Hair follicular keratinocyte (primary cell): ENCODE results near the gene EIF2B5. TPM values are rescaled to one million over a fixed set of nuclear protein-coding genes. Genes with fewer than 3 reads are reported as not detected.

Experiments used
- total RNA-seq: library from RNA; depleted of rRNA; stranded (reverse); fragments of >200 nt; gene quantifications from 2 replicates; pipeline ENCODE4 v1.2.3, GENCODE V29; 2015

EIF2B5 gene
- 26.1 and 38.0 TPM in 2 replicates for total RNA-seq

DNA sequence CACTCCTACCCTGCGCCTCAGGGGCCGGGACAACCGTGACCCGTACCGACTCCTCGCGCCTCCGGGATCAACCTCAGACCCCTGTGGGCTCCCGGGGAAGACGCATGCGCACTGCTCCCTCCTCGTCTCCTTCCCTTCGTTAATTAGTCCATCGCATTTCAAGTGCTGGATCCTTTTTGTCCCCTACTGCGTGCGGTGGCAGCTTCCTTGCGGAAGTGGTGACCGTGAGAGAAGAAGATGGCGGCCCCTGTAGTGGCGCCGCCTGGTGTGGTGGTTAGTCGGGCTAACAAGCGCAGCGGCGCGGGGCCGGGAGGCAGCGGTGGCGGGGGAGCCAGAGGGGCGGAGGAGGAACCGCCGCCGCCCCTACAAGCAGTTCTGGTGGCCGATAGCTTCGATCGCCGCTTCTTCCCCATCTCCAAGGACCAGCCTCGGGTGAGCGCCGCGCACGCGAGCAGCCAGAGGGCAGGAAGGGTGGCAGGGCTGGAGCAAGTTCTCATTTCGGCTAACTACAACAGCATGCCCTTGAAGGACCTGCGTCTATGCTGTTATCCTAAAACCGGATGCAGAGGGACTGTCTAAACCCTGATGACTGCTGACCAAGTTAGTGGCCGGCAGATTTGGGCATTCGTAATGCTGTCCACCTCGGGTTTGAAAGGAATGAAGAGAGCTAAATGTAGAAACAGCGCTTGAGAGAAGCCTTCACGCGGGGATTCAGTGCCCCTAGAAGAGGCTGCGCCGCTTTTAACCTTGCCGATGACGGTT, at the start of gene EIF2B5:
Gene EIF2B5, plus strand, starts transcription at position 210 of the 762 bp plus-strand sequence. Its CDS starts 28 bp downstream, at position 238.

GRCh38 chr3:184096811-184097383, 38.3 kb upstream of the EIF2B5 start, which contains the start of gene HTR3E:
TSS of gene HTR3E (plus strand) at chr3:184097064. CDS start at chr3:184097530, 466 bp downstream.

GRCh38 chr3:184154885-184155643, 19.9 kb downstream of the EIF2B5 start, which contains the start of gene DVL3:
TSS of gene DVL3 (plus strand) at chr3:184155377. CDS start at chr3:184155636, 259 bp downstream.

DNA sequence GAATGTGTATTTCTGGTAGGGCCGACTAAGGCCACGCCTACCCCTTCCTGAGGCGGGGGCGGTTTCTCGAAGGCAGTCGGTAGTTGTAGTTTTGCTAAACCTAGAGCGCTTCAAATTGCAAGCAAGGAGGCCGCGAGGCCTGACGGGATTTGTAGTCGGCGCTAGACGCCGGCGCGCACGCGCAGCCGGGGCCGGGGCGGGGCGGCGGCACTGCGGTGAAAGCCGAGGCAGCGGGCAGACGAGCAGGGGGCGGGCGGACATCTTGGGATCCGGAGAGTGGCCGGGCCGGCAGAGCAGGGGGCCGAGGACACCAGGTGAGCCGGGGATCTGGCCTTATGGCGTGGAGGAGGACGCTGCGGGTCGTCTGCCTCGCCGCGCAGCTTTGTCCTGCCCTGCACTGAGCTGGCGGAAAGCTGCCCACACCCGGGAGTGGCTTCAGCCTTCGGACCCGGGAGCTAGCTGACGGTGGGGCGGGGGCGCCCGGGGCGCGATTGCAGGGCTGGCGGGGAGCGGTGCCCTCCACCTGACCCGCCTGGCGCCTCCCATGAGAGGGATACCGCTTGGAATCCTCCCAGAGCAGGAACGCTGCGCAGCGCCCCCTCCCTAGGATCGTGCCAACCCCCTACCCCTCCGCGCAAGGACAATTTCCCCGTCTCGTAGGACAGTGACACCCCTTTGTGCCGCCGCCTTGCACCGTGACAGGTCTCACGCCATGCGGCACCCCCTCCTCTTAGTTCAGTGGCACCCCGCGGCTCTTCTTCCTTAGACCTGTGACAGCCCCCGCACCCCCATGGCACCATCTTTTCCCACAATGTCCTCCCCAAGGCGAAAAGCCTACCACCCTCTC, 39.7 kb downstream of the EIF2B5 start, which contains the start of gene AP2M1:
Gene AP2M1, plus strand, starts transcription at position 210 of the 847 bp plus-strand sequence. CDS start 2,139 bp downstream, outside the sequence.

GRCh38 chr3:184186184-184186901, 51.2 kb downstream of the EIF2B5 start, which contains the start of gene ABCF3:
TSS of gene ABCF3 (plus strand) at chr3:184186199. CDS start at chr3:184186208, 9 bp downstream.

Other genes with a start within 250 kb of the EIF2B5 start
- 7.3 and 7.5 TPM in 2 replicates for gene ABCC5, start 117.5 kb upstream of the EIF2B5 start, total RNA-seq
- not detected in 2 replicates for gene HTR3D, start 103.6 kb upstream of the EIF2B5 start, total RNA-seq
- gene HTR3C, start 82.3 kb upstream of the EIF2B5 start, total RNA-seq, result not detected in 2 replicates
- not detected in 2 replicates for gene HTR3E, start 38.3 kb upstream of the EIF2B5 start, total RNA-seq
- 24.0 and 24.9 TPM in 2 replicates for gene DVL3, start 20.0 kb downstream of the EIF2B5 start, total RNA-seq
- gene AP2M1, start 39.5 kb downstream of the EIF2B5 start, total RNA-seq, result 241 and 285 TPM in 2 replicates
- gene ABCF3, start 50.8 kb downstream of the EIF2B5 start, total RNA-seq, result 29.8 and 41.6 TPM in 2 replicates
- gene VWA5B2, start 94.2 kb downstream of the EIF2B5 start, total RNA-seq, result not detected in 2 replicates
- 78.9 and 108 TPM in 2 replicates for gene ALG3, start 113.6 kb downstream of the EIF2B5 start, total RNA-seq
- 12.5 and 18.3 TPM in 2 replicates for gene EEF1AKMT4, start 114.3 kb downstream of the EIF2B5 start, total RNA-seq
- gene CAMK2N2, start 126.2 kb downstream of the EIF2B5 start, total RNA-seq, result 1.2 and 1.4 TPM in 2 replicates
- not detected in 2 replicates for gene ECE2, start 140.7 kb downstream of the EIF2B5 start, total RNA-seq
- gene PSMD2, start 163.9 kb downstream of the EIF2B5 start, total RNA-seq, result 672 and 923 TPM in 2 replicates
- gene EIF4G1, start 179.2 kb downstream of the EIF2B5 start, total RNA-seq, result 319 and 487 TPM in 2 replicates
- gene FAM131A, start 202.2 kb downstream of the EIF2B5 start, total RNA-seq, result 23.0 and 30.1 TPM in 2 replicates
- gene CLCN2, start 226.2 kb downstream of the EIF2B5 start, total RNA-seq, result 3.1 and 3.6 TPM in 2 replicates
- 83.7 and 161 TPM in 2 replicates for gene POLR2H, start 226.4 kb downstream of the EIF2B5 start, total RNA-seq
- gene THPO, start 242.8 kb downstream of the EIF2B5 start, total RNA-seq, result not detected in 2 replicates
- not detected in 2 replicates for gene CHRD, start 244.7 kb downstream of the EIF2B5 start, total RNA-seq